ENCODE data around the gene CHADL. TPM values are rescaled to one million over a fixed set of nuclear protein-coding genes. Genes with fewer than 3 reads are reported as not detected.
A peak's percentile ranks its signal among the peaks of the same experiment; 100 is the strongest.

The CHADL gene
- polyA plus RNA-seq, 4 donors = 0.54 to 2.3 (median 1.4) TPM; not detected in 1

DNA sequence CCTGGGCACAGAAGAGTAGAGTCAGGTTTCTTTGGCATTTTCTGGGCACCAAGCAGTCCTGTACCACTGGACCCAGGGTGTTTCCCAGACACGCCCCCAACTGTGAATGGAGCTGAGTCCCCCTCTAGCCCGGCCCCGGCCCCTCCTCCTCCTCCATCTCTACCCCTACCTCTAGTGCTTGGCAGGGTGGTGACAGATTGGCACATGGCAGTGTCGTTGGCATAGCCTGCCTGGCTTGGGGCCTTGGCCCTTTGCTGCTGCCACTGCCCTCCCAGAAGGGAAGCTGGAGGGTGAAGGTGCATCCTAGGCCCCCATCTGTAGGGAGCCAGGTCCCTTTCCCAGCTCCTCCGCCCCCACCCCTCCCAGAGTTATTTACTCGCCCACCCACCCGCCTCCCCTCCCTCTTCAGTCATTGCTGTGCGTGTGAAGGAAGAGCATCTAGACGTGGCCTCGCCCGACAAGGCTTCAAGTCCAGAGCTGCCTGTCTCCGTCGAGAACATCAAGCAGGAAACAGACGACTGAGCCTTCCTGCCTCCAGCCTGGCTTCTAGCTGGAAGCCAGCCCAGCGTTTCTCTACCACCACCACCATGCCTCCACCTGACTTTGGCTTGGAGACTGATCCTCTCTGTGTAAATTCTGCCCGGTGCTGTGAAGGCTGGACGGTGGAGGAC, 10.9 kb downstream of the CHADL start:
- FAIRE-seq (no peak), DNase-seq (no peak)
- Histone ChIP-seq H3K27ac (ENCODE audit: low read depth in 1 of 3, low read length in 2 of 3) (no peak overlapping the region), H3K36me3 (ENCODE audit: control insufficient read depth in 3 of 3, insufficient read depth in 2 of 3, low read depth in 1 of 3, low read length in 3 of 3) (peaks cover 10 to 62% (median 16%) of the 10 kb centered on the region in 3 donors), H3K4me3 (ENCODE audit: low read depth in 1 of 3, low read length in 3 of 3) (no peak overlapping the region), H3K9me3 (ENCODE audit: control insufficient read depth in 2 of 2, insufficient read depth in 1 of 2, low read depth in 1 of 2, low read length in 1 of 2) (no peaks in the 10 kb centered on the region), H3K4me1 (ENCODE audit: control insufficient read depth in 3 of 3, insufficient read depth in 2 of 3, low read depth in 1 of 3, low read length in 2 of 3) (no peaks in the 10 kb centered on the region), H3K27me3 (ENCODE audit: control insufficient read depth in 3 of 3, insufficient read depth in 3 of 3, low read length in 3 of 3) (no peaks in the 10 kb centered on the region)
- WGBS, 3 donors = 70 to 82% (median 81%) methylated on average over 15 to 17 of the region's 17 CpGs

DNA sequence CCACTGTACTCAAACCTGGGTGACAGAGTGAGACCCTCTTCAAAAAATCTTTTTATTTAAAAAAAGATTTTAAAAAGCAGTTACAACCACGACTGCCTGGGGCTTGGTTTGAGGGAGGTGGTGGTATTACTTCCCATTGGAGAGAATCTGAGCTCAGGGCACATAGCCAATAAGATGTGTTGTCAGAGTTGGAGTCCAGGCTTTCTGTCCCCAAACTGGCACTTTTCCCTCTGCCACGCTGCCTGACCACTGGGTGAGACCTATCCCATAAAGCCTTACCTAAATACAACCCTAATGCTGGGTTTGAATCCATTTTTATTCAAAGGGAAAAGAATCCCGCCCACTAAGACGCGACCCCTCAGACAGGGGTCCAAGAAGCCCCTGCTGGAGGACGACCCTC, 11.5 kb downstream of the CHADL start:
- Histone ChIP-seq H3K9me3 (ENCODE audit: control insufficient read depth in 2 of 2, insufficient read depth in 1 of 2, low read depth in 1 of 2, low read length in 1 of 2) (no peaks in the 10 kb centered on the region), H3K27me3 (ENCODE audit: control insufficient read depth in 3 of 3, insufficient read depth in 3 of 3, low read length in 3 of 3) (no peaks in the 10 kb centered on the region), H3K4me1 (ENCODE audit: control insufficient read depth in 3 of 3, insufficient read depth in 2 of 3, low read depth in 1 of 3, low read length in 2 of 3) (no peaks in the 10 kb centered on the region), H3K4me3 (ENCODE audit: low read depth in 1 of 3, low read length in 3 of 3) (no peak overlapping the region), H3K27ac (ENCODE audit: low read depth in 1 of 3, low read length in 2 of 3) (no peak overlapping the region), H3K36me3 (ENCODE audit: control insufficient read depth in 3 of 3, insufficient read depth in 2 of 3, low read depth in 1 of 3, low read length in 3 of 3) (peaks cover 10 to 68% (median 16%) of the 10 kb centered on the region in 3 donors)
- DNase-seq = no peak
- 88 to 93% (median 91%) methylated on average over 6 of the region's 6 CpGs for WGBS, 3 donors
- no peak for FAIRE-seq

DNA sequence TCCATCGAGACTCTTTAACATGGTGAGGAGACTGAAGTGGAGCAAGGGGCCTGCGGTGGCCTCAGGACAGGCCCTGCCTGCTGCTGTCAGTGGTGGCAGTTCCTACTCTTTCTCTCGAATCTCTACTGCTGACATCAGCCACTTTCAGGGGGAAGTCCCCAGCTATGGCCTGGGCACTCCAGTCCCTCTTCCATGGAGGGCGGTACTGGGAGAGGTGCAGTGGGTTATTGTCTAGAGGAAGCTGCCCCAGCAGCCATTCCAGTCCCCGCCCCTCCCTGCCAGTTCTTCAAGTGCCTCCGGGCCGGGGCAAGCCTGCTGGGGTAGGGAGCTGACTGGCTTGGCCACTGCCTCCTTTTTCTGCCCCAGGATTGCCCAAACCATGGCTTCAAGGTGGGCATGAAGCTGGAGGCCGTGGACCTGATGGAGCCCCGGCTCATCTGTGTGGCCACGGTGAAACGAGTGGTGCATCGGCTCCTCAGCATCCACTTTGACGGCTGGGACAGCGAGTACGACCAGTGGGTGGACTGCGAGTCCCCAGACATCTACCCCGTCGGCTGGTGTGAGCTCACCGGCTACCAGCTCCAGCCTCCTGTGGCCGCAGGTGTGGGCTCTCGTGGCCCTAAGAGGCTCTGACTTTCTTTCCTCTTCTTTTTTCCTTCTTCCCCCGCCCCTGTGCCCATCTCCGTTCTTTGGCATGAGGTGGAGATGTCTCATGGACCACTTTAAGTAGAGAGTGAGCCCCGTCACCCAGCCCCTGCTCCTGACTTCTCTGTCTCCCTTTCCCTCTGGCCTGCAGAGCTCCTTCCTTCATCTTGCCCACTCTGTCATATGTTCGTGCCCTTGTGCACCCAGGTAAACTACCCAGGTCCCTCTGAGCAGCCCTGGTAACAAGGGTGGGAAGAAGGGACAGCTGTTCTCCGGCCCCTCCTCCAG, 13.7 kb downstream of the CHADL start:
- Histone ChIP-seq H3K36me3 (ENCODE audit: control insufficient read depth in 3 of 3, insufficient read depth in 2 of 3, low read depth in 1 of 3, low read length in 3 of 3) (peaks cover 10 to 91% (median 18%) of the 10 kb centered on the region in 3 donors), H3K4me3 (ENCODE audit: low read depth in 1 of 3, low read length in 3 of 3) (no peak overlapping the region), H3K27me3 (ENCODE audit: control insufficient read depth in 3 of 3, insufficient read depth in 3 of 3, low read length in 3 of 3) (no peaks in the 10 kb centered on the region), H3K9me3 (ENCODE audit: control insufficient read depth in 2 of 2, insufficient read depth in 1 of 2, low read depth in 1 of 2, low read length in 1 of 2) (no peaks in the 10 kb centered on the region), H3K27ac (ENCODE audit: low read depth in 1 of 3, low read length in 2 of 3) (no peak overlapping the region), H3K4me1 (ENCODE audit: control insufficient read depth in 3 of 3, insufficient read depth in 2 of 3, low read depth in 1 of 3, low read length in 2 of 3) (no peaks in the 10 kb centered on the region)
- DNase-seq (no peak), FAIRE-seq (no peak)
- 91 to 93% (median 91%) methylated on average over 25 to 26 of the region's 26 CpGs for WGBS, 3 donors

DNA sequence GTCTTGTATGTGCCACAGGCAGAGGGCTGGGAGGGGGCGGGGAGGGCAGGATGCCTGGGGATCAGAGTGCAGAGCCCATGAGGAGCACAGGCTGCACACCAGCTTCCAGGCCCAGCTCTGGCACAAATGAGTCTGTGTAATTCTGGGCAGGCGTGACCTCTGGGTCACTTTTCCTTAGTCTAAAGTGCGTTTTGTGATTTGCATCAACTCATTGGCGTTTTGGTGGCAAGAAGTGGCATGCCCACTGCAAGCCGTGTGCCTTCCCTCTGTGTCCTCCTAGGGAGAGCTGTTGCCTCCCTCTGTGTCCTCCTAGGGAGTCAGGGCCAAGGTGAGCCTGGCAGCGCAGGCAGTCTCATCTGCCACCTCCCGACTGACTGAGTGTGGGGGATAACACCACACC, 17.2 kb downstream of the CHADL start:
- no peak for FAIRE-seq
- Histone ChIP-seq H3K4me1 (ENCODE audit: control insufficient read depth in 3 of 3, insufficient read depth in 2 of 3, low read depth in 1 of 3, low read length in 2 of 3) (no peaks in the 10 kb centered on the region), H3K36me3 (ENCODE audit: control insufficient read depth in 3 of 3, insufficient read depth in 2 of 3, low read depth in 1 of 3, low read length in 3 of 3) (peaks cover 10 to 89% (median 22%) of the 10 kb centered on the region in 3 donors), H3K4me3 (ENCODE audit: low read depth in 1 of 3, low read length in 3 of 3) (no peak overlapping the region), H3K27ac (ENCODE audit: low read depth in 1 of 3, low read length in 2 of 3) (no peak overlapping the region), H3K27me3 (ENCODE audit: control insufficient read depth in 3 of 3, insufficient read depth in 3 of 3, low read length in 3 of 3) (no peaks in the 10 kb centered on the region), H3K9me3 (ENCODE audit: control insufficient read depth in 2 of 2, insufficient read depth in 1 of 2, low read depth in 1 of 2, low read length in 1 of 2) (no peaks in the 10 kb centered on the region)
- no peak for DNase-seq
- 88 to 90% (median 89%) methylated on average over 7 of the region's 7 CpGs for WGBS, 3 donors

DNA sequence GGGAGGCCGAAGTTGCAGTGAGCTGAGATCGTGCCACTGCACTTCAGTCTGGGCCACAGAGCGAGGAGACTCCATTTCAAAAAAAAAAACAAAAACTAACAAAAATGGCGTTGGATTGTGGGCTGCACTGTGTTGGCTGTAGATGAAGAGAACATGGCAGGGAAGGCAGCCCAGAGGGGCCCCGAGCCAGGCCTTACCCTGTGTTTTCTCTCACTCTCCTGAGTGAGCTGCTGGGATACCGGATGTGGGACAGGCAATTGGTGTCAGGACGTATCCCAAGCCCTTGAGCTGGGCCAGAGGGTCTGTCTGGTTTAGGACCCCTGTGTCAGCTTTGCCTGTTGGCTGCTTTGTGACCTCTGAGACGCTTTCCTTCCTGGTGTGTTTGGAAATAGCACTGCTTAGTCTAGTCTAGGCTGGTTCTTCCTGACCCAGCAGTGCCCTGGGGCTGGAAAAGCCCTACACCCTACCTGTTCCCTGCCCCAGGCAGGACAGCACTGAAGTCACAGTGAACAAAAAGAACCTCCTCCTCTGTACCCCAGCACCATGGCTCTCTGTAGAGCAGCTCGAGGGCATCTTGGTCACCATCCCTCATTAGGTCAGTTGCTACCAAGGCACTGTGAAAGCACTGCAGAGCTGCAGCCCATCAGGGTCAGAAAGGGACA, 17.8 kb downstream of the CHADL start:
- peaks cover 10 to 86% (median 22%) of the 10 kb centered on the region in 3 donors for H3K36me3 ChIP-seq (ENCODE audit: control insufficient read depth in 3 of 3, insufficient read depth in 2 of 3, low read depth in 1 of 3, low read length in 3 of 3)
- no peaks in the 10 kb centered on the region for H3K9me3 ChIP-seq (ENCODE audit: control insufficient read depth in 2 of 2, insufficient read depth in 1 of 2, low read depth in 1 of 2, low read length in 1 of 2)
- no peaks in the 10 kb centered on the region for H3K27me3 ChIP-seq (ENCODE audit: control insufficient read depth in 3 of 3, insufficient read depth in 3 of 3, low read length in 3 of 3)
- DNase-seq (no peak), FAIRE-seq (no peak)
- no peak overlapping the region for H3K4me3 ChIP-seq (ENCODE audit: low read depth in 1 of 3, low read length in 3 of 3)
- no peaks in the 10 kb centered on the region for H3K4me1 ChIP-seq (ENCODE audit: control insufficient read depth in 3 of 3, insufficient read depth in 2 of 3, low read depth in 1 of 3, low read length in 2 of 3)
- H3K27ac ChIP-seq (ENCODE audit: low read depth in 1 of 3, low read length in 2 of 3) = no peak overlapping the region
- WGBS, 3 donors = 90 to 96% (median 93%) methylated on average over 9 of the region's 9 CpGs

DNA sequence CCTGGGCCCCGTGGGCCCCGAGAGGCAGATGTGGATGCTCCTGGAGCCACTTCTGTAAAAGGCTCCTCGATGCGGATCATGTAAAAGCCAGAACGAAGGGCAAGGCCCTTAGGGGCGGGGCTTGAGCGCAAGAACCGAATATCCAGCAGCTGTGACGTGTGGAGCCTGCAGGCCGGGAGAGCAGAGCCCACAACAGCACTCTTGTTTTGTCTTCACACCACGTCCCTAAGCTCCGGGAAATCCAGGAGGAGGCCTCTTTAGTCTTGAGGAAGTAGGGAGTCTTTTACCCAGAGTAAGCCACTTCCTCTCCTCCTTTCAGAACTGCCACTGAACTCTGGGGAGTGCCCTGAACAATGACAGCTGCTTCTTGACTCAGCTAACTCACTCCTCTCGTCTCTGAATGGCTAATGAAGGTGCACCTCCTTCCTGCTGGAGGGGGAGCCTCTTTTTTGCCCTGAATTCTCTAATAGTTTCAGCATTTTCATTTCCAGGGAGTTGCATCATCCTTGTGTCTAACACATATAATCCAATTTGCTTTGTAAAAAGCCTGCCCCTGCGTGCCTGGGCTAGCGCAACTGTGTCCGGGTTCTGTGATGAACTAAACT, 23.1 kb downstream of the CHADL start:
- Histone ChIP-seq H3K27ac (ENCODE audit: low read depth in 1 of 3, low read length in 2 of 3) (peak overlapping the region in 2 of 3 donors; percentile 43 to 59), H3K4me3 (ENCODE audit: low read depth in 1 of 3, low read length in 3 of 3) (no peak overlapping the region), H3K4me1 (ENCODE audit: control insufficient read depth in 3 of 3, insufficient read depth in 2 of 3, low read depth in 1 of 3, low read length in 2 of 3) (no peaks in the 10 kb centered on the region), H3K9me3 (ENCODE audit: control insufficient read depth in 2 of 2, insufficient read depth in 1 of 2, low read depth in 1 of 2, low read length in 1 of 2) (peaks cover 0 to 9% of the 10 kb centered on the region in 2 donors), H3K27me3 (ENCODE audit: control insufficient read depth in 3 of 3, insufficient read depth in 3 of 3, low read length in 3 of 3) (no peaks in the 10 kb centered on the region), H3K36me3 (ENCODE audit: control insufficient read depth in 3 of 3, insufficient read depth in 2 of 3, low read depth in 1 of 3, low read length in 3 of 3) (peaks cover 3 to 76% (median 18%) of the 10 kb centered on the region in 3 donors)
- FAIRE-seq (no peak), DNase-seq (peak; percentile 13 to 35)
- WGBS, 3 donors = 43 to 70% (median 60%) methylated on average over 16 of the region's 16 CpGs

DNA sequence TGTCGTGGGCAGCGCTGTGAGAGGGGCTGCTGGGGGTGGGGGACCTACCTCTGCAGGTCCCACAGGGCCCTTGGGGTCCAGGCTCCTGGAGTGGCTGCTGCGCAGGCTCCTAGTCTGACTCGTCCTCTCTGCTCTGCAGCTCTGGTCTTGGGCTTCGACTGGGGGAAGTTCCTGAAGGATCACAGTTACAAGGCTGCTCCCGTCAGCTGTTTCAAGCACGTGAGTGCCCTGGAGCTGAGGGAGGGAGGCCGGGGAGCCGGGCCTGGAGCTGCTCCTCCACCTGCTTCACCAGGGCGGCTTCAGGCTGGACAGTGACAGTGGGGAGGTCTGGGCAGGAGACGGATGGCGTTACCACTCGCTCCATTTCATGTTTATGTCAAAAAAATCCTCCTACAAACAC, 23.7 kb downstream of the CHADL start:
- H3K4me1 ChIP-seq (ENCODE audit: control insufficient read depth in 3 of 3, insufficient read depth in 2 of 3, low read depth in 1 of 3, low read length in 2 of 3) = no peaks in the 10 kb centered on the region
- FAIRE-seq (no peak), DNase-seq (no peak)
- H3K4me3 ChIP-seq (ENCODE audit: low read depth in 1 of 3, low read length in 3 of 3) = no peak overlapping the region
- 71 to 86% (median 86%) methylated on average over 12 to 13 of the region's 13 CpGs for WGBS, 3 donors
- H3K27me3 ChIP-seq (ENCODE audit: control insufficient read depth in 3 of 3, insufficient read depth in 3 of 3, low read length in 3 of 3) = no peaks in the 10 kb centered on the region
- H3K9me3 ChIP-seq (ENCODE audit: control insufficient read depth in 2 of 2, insufficient read depth in 1 of 2, low read depth in 1 of 2, low read length in 1 of 2) = peaks cover 0 to 9% of the 10 kb centered on the region in 2 donors
- H3K36me3 ChIP-seq (ENCODE audit: control insufficient read depth in 3 of 3, insufficient read depth in 2 of 3, low read depth in 1 of 3, low read length in 3 of 3) = peaks cover 3 to 75% (median 15%) of the 10 kb centered on the region in 3 donors
- H3K27ac ChIP-seq (ENCODE audit: low read depth in 1 of 3, low read length in 2 of 3) = peak overlapping the region in 2 of 3 donors; percentile 43 to 59

DNA sequence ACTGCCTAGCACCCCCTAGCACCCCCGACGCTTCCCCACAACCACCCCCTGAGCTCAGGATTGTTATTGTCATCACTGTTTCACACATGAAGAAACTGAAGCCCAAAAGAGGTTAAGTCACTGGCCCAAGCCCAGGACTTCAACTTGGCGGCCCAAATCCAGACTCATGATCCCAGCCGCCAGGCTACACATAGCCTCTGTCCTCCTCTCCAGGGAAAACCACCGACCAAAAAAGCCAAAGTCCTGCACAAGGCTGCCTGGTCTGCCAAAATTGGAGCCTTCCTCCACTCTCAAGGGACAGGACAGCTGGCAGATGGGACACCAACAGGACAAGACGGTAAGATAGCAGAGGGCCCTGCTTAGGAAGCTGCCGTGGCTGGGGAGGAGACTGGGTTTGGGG, 24.8 kb downstream of the CHADL start:
- WGBS, 3 donors = 88 to 94% (median 93%) methylated on average over 7 of the region's 7 CpGs
- H3K27me3 ChIP-seq (ENCODE audit: control insufficient read depth in 3 of 3, insufficient read depth in 3 of 3, low read length in 3 of 3) = no peaks in the 10 kb centered on the region
- H3K36me3 ChIP-seq (ENCODE audit: control insufficient read depth in 3 of 3, insufficient read depth in 2 of 3, low read depth in 1 of 3, low read length in 3 of 3) = peaks cover 3 to 73% (median 12%) of the 10 kb centered on the region in 3 donors
- peaks cover 0 to 9% of the 10 kb centered on the region in 2 donors for H3K9me3 ChIP-seq (ENCODE audit: control insufficient read depth in 2 of 2, insufficient read depth in 1 of 2, low read depth in 1 of 2, low read length in 1 of 2)
- FAIRE-seq (no peak), DNase-seq (no peak)
- H3K27ac ChIP-seq (ENCODE audit: low read depth in 1 of 3, low read length in 2 of 3) = no peak overlapping the region
- H3K4me3 ChIP-seq (ENCODE audit: low read depth in 1 of 3, low read length in 3 of 3) = no peak overlapping the region
- no peaks in the 10 kb centered on the region for H3K4me1 ChIP-seq (ENCODE audit: control insufficient read depth in 3 of 3, insufficient read depth in 2 of 3, low read depth in 1 of 3, low read length in 2 of 3)

Measured in small intestine (tissue), 7 donors.